Neural cell (in vitro differentiated cells): ENCODE data around the gene DNMT3B. TPM values are rescaled to one million over a fixed set of nuclear protein-coding genes. Genes with fewer than 3 reads are reported as not detected.

Source experiments
- H2AFZ ChIP-seq: fragments of 200-600, 300-800 bp; sonication (generic), shearing (Covaris generic); 2 replicates; pipeline ENCODE4 v1.6.0; 2014; ENCODE audit warnings: low read depth, mild to moderate bottlenecking, antibody characterized with exemption, low read length, moderate library complexity
- H3F3A ChIP-seq: fragments of 200-600 bp; shearing (Covaris generic); 2 replicates; pipeline ENCODE4 v1.6.1; 2016; ENCODE audit warnings: mild to moderate bottlenecking, moderate library complexity, mixed read lengths, antibody characterized with exemption, low read length; ENCODE audit not compliant: insufficient read depth, poor library complexity, severe bottlenecking
- H3K27ac ChIP-seq: fragments of 200-600, 300-800 bp; sonication (generic), shearing (Covaris generic); 2 replicates; pipeline ENCODE4 v1.5.1; 2014; ENCODE audit warnings: mild to moderate bottlenecking, low read length, moderate library complexity
- H3K27me3 ChIP-seq: fragments of 300-800, 200-600 bp; sonication (generic), shearing (Covaris generic); 2 replicates; pipeline ENCODE4 v1.6.0; 2014; ENCODE audit warnings: mild to moderate bottlenecking, low read depth, low read length, moderate library complexity; ENCODE audit not compliant: insufficient read depth
- H3K36me3 ChIP-seq: fragments of 300-800, 200-600 bp; sonication (generic), shearing (Covaris generic); 2 replicates; pipeline ENCODE4 v1.5.1; 2014; ENCODE audit warnings: mild to moderate bottlenecking, antibody characterized with exemption, low read length, moderate library complexity; ENCODE audit not compliant: insufficient read depth
- H3K4me2 ChIP-seq: fragments of 300-800, 200-600 bp; sonication (generic), shearing (Covaris generic); 2 replicates; pipeline ENCODE4 v1.6.0; 2014; ENCODE audit warnings: mild to moderate bottlenecking, low read length
- H3K4me3 ChIP-seq: fragments of 300-800, 200-600 bp; sonication (generic), shearing (Covaris generic); 2 replicates; pipeline ENCODE4 v1.5.1; 2014; ENCODE audit warnings: mild to moderate bottlenecking, low read length, moderate library complexity
- H3K79me2 ChIP-seq: fragments of 200-600 bp; shearing (Covaris generic); replicated peaks from 2 replicates; pipeline ENCODE4 v1.6.0; 2014; ENCODE audit warnings: mild to moderate bottlenecking, low read length, moderate library complexity; ENCODE audit not compliant: insufficient read depth
- H3K9ac ChIP-seq: fragments of 300-800, 200-600 bp; sonication (generic), shearing (Covaris generic); 2 replicates; pipeline ENCODE4 v1.6.1; 2016; ENCODE audit warnings: mild to moderate bottlenecking, low read length, mixed read lengths
- H3K9me2 ChIP-seq: fragments of 200-600 bp; shearing (Covaris generic); 2 replicates; pipeline ENCODE4 v1.6.1; 2016; ENCODE audit warnings: mild to moderate bottlenecking, low read length, mixed read lengths; ENCODE audit not compliant: insufficient read depth
- H3K9me3 ChIP-seq: fragments of 200-600, 300-800 bp; sonication (generic), shearing (Covaris generic); 2 replicates; pipeline ENCODE4 v1.6.1; 2016; ENCODE audit warnings: mild to moderate bottlenecking, mixed run types, low read length, moderate library complexity, mixed read lengths
- H4K20me1 ChIP-seq: fragments of 200-600 bp; shearing (Covaris generic); 2 replicates; pipeline ENCODE4 v1.6.1; 2016; ENCODE audit warnings: mild to moderate bottlenecking, mixed run types; ENCODE audit not compliant: insufficient read depth
- CTCF ChIP-seq: fragments of 450-650 bp; IDR thresholded peaks from 2 replicates; pipeline ENCODE4 v1.5.1; 2014; ENCODE audit warnings: antibody characterized with exemption, mild to moderate bottlenecking, moderate library complexity; ENCODE audit not compliant: poor library complexity, severe bottlenecking
- EP300 ChIP-seq: fragments of 450-650 bp; conservative IDR thresholded peaks from 2 replicates; pipeline ENCODE4 v1.6.1; 2014; ENCODE audit warnings: antibody characterized with exemption, mild to moderate bottlenecking, moderate library complexity; ENCODE audit not compliant: poor library complexity, severe bottlenecking
- EZH2 ChIP-seq: fragments of 200-600, 300-800 bp; shearing (Covaris generic), sonication (generic); IDR thresholded peaks from 2 replicates; pipeline ENCODE4 v1.6.1; 2014; ENCODE audit warnings: antibody characterized with exemption, low read length, borderline replicate concordance, mild to moderate bottlenecking; ENCODE audit not compliant: insufficient read depth, poor library complexity, severe bottlenecking
- MXI1 ChIP-seq: fragments of 450-650 bp; conservative IDR thresholded peaks from 2 replicates; pipeline ENCODE4 v1.6.1; 2014; ENCODE audit warnings: antibody characterized with exemption, mild to moderate bottlenecking; ENCODE audit not compliant: poor library complexity, severe bottlenecking
- POLR2AphosphoS5 ChIP-seq: IDR thresholded peaks from 2 replicates; pipeline ENCODE4 v1.6.1; 2012
- RAD21 ChIP-seq: fragments of 450-650 bp; conservative IDR thresholded peaks from 2 replicates; pipeline ENCODE4 v1.6.1; 2014; ENCODE audit warnings: antibody characterized with exemption, mild to moderate bottlenecking, moderate library complexity
- REST ChIP-seq: IDR thresholded peaks from 2 replicates; pipeline ENCODE4 v1.6.1; 2012; ENCODE audit warnings: borderline replicate concordance
- SMC3 ChIP-seq: fragments of 450-650 bp; conservative IDR thresholded peaks from 2 replicates; pipeline ENCODE4 v1.6.1; 2014; ENCODE audit warnings: antibody characterized with exemption, mild to moderate bottlenecking, moderate library complexity; ENCODE audit not compliant: poor library complexity
- TAF1 ChIP-seq: IDR thresholded peaks from 2 replicates; pipeline ENCODE4 v1.6.1; 2012; ENCODE audit warnings: low read depth
- polyA plus RNA-seq: library from polyadenylated mRNA; depleted of rRNA; stranded (reverse); fragments of >200 nt; gene quantifications from 2 replicates; pipeline ENCODE4 v1.2.3, GENCODE V29; 2014

The DNMT3B gene
- polyA plus RNA-seq, 1 donor from 2014 or later: 8.7 TPM

- H3F3A ChIP-seq: no peaks in the 10 kb centered on the region
- no peak overlapping the region for H3K4me2 ChIP-seq
- no peaks in the 10 kb centered on the region for H4K20me1 ChIP-seq
- H3K27ac ChIP-seq: no peak overlapping the region
- TF ChIP-seq MXI1: no peak
- TF ChIP-seq POLR2AphosphoS5: no peak
- no peak for TF ChIP-seq SMC3
- TF ChIP-seq TAF1: no peak
- no peak for TF ChIP-seq EZH2
- no peak for TF ChIP-seq CTCF
- TF ChIP-seq RAD21: no peak
- TF ChIP-seq EP300: no peak
- no peak for TF ChIP-seq REST
- no peak overlapping the region for H2AFZ ChIP-seq
- no peak overlapping the region for H3K4me3 ChIP-seq
- no peak overlapping the region for H3K9ac ChIP-seq
- peaks cover 9% of the 10 kb centered on the region for H3K27me3 ChIP-seq
- peaks cover 5% of the 10 kb centered on the region for H3K79me2 ChIP-seq
- H3K9me2 ChIP-seq: no peaks in the 10 kb centered on the region
- no peaks in the 10 kb centered on the region for H3K36me3 ChIP-seq
- no peaks in the 10 kb centered on the region for H3K9me3 ChIP-seq
Measured at GRCh38 chr20:32767418-32768198, 5.4 kb downstream of the DNMT3B start.

DNA sequence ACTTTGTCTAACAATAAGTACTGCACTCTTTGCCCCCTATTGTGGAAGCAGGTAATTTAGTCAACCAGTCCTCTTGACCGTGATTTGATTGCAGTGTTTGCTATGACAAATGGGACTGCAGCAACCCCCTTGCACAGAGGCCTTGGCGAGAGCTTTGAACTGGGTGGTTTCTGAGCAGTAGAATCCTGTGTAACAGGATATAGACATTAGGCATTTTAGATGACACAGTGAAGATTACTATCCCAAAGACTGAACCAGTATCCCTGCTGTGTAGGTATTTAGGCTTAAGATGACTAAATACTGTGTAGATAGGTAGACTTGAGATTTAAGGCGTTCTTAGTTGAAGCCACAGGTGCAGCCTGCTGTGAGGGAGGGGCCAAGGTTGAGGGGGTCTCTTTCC, 9.9 kb downstream of the DNMT3B start:
- H3K79me2 ChIP-seq: no peaks in the 10 kb centered on the region
- H2AFZ ChIP-seq: no peak overlapping the region
- H3F3A ChIP-seq: no peaks in the 10 kb centered on the region
- H3K36me3 ChIP-seq: no peaks in the 10 kb centered on the region
- TF ChIP-seq RAD21 (no peak), EZH2 (no peak), EP300 (no peak), TAF1 (no peak), MXI1 (no peak), CTCF (no peak), SMC3 (no peak), REST (no peak), POLR2AphosphoS5 (no peak)
- H3K9me3 ChIP-seq: no peaks in the 10 kb centered on the region
- no peak overlapping the region for H3K9ac ChIP-seq
- no peaks in the 10 kb centered on the region for H3K27me3 ChIP-seq
- H4K20me1 ChIP-seq: no peaks in the 10 kb centered on the region
- H3K4me3 ChIP-seq: no peak overlapping the region
- no peak overlapping the region for H3K4me2 ChIP-seq
- no peak overlapping the region for H3K27ac ChIP-seq
- no peaks in the 10 kb centered on the region for H3K9me2 ChIP-seq
